Measurements from ENCODE around the gene R3HDM4. TPM values are rescaled to one million over a fixed set of nuclear protein-coding genes. Genes with fewer than 3 reads are reported as not detected.

Gene R3HDM4
- total and polyA plus RNA-seq, 2 donors (not counting 3 experiments of a cell fraction or from before 2014, with no cell fraction given), result 51.8 to 53.9 TPM

DNA sequence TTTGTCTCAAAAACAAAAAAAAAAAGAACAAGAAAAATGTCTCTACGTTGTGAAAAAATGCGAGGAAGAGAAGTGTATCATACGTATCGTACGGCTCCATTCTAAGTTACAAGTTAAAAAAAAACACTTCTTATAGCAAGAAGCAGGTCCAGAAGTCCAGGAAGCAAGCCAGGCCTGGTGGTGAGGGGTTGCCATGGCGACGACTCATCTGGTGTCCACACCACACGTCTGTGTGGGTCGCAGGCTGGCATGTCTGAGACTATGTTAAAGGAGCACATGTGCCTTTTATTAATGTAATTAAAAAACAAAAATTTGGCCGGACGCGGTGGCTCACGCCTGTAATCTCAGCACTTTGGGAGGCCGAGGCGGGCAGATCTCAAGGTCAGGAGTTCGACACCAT lies 25.9 kb downstream of the R3HDM4 start:
- no peaks in the 10 kb centered on the region for H3K9me1 ChIP-seq (replicated peaks; ENCODE audit: control insufficient read depth, extremely low read depth, insufficient read depth, low read length)
- POLR2A ChIA-PET, result no interaction called here

More for the DNA sequence above, 25.9 kb downstream of the R3HDM4 start:
- intact Hi-C loops (cut with micrococcal nuclease) (no loop called here), dilution Hi-C loops (cut with MboI; ENCODE audit: extremely low pct_ligation_motif_present, low sequenced_read_pairs) (no loop called here)
- Histone ChIP-seq H2AFZ (ENCODE audit: low read depth, low read length) (no peak overlapping the region), H3K36me3 (ENCODE audit: control insufficient read depth in 2 of 2, extremely low read depth in 1 of 2, insufficient read depth in 2 of 2, low read length in 2 of 2) (peaks cover 8 to 35% of the 10 kb centered on the region in 2 experiments), H3K4me3 (replicated peaks in 1 of 3; ENCODE audit: insufficient read depth in 1 of 3, low read depth in 1 of 3, low read length in 3 of 3) (no peak overlapping the region), H3K9ac (replicated peaks; ENCODE audit: extremely low read depth, insufficient read depth, low read length) (no peak overlapping the region), H3K9me3 (replicated peaks; ENCODE audit: control insufficient read depth, insufficient read depth, low read length) (no peaks in the 10 kb centered on the region), H3K27ac (ENCODE audit: insufficient read depth, low read depth, low read length) (no peak overlapping the region), H3K4me1 (ENCODE audit: control insufficient read depth, extremely low read depth, insufficient read depth, low read length) (no peaks in the 10 kb centered on the region), H3K27me3 (ENCODE audit: control insufficient read depth in 2 of 2, insufficient read depth in 2 of 2, low read length in 2 of 2) (no peaks in the 10 kb centered on the region), H4K20me1 (replicated peaks; ENCODE audit: control insufficient read depth, extremely low read depth, insufficient read depth, low read length) (no peaks in the 10 kb centered on the region), H3K4me2 (ENCODE audit: insufficient read depth, low read length) (no peak overlapping the region), H3K79me2 (ENCODE audit: control insufficient read depth, insufficient read depth, low read length) (peaks cover 1% of the 10 kb centered on the region)
- BruUV-seq (replicated peaks), result no TSS peak
- TF ChIP-seq, protein P1, sequence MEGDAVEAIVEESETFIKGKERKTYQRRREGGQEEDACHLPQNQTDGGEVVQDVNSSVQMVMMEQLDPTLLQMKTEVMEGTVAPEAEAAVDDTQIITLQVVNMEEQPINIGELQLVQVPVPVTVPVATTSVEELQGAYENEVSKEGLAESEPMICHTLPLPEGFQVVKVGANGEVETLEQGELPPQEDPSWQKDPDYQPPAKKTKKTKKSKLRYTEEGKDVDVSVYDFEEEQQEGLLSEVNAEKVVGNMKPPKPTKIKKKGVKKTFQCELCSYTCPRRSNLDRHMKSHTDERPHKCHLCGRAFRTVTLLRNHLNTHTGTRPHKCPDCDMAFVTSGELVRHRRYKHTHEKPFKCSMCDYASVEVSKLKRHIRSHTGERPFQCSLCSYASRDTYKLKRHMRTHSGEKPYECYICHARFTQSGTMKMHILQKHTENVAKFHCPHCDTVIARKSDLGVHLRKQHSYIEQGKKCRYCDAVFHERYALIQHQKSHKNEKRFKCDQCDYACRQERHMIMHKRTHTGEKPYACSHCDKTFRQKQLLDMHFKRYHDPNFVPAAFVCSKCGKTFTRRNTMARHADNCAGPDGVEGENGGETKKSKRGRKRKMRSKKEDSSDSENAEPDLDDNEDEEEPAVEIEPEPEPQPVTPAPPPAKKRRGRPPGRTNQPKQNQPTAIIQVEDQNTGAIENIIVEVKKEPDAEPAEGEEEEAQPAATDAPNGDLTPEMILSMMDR (IDR thresholded peaks at IDR 0.05; ENCODE audit: extremely low read depth in 1 of 2, insufficient read depth in 1 of 2, low read depth in 1 of 2, low read length in 2 of 2), result no peak
- TF ChIP-seq JUN (IDR thresholded peaks at IDR 0.05; ENCODE audit: borderline replicate concordance, insufficient read depth, insufficient read length, low read depth) (no peak), POLR2A (IDR thresholded peaks at IDR 0.05; ENCODE audit: low read depth, low read length) (no peak), MYC (IDR thresholded peaks at IDR 0.05; ENCODE audit: low read depth, low read length) (no peak), GATA2 (IDR thresholded peaks at IDR 0.05; ENCODE audit: insufficient read depth, insufficient read length, low read depth, low read length) (no peak), EZH2 (IDR thresholded peaks at IDR 0.05; ENCODE audit: borderline replicate concordance, low read depth, low read length, severe bottlenecking) (no peak), POLR2AphosphoS5 (IDR thresholded peaks at IDR 0.05; ENCODE audit: insufficient read depth, low read depth, low read length) (no peak), FOS (IDR thresholded peaks at IDR 0.05; ENCODE audit: borderline replicate concordance, insufficient read depth, low read length) (no peak)
- TF ChIP-seq, protein P2, sequence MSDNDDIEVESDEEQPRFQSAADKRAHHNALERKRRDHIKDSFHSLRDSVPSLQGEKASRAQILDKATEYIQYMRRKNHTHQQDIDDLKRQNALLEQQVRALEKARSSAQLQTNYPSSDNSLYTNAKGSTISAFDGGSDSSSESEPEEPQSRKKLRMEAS (IDR thresholded peaks at IDR 0.05; ENCODE audit: insufficient read depth, insufficient read length), result no peak
- CTCF ChIA-PET, result no interaction called here
- DNase-seq (ENCODE audit: low read depth, low spot score), result no peak
- FAIRE-seq, result no peak

Measured in endothelial cell of umbilical vein (primary cell).